Mammary epithelial cell (primary cell): ENCODE measurements around the gene RASA1.

Source experiments
- EZH2 ChIP-seq: IDR thresholded peaks from 2 replicates; pipeline ENCODE4 v1.6.1; 2012; ENCODE audit warnings: low read length, inconsistent platforms, borderline replicate concordance
- TF ChIP-seq, protein P1 (sequence below), 2 donors: IDR thresholded peaks in 1 of 2; conservative IDR thresholded peaks in 1 of 2; 2 replicates each; pipeline ENCODE4 v1.5.1; 2011 to 2012; ENCODE audit warnings: inconsistent platforms in 2 of 2, low read length in 2 of 2, mild to moderate bottlenecking in 2 of 2, control low read depth in 1 of 2, low read depth in 1 of 2; ENCODE audit not compliant: insufficient read depth in 1 of 2; ENCODE audit errors: extremely low read depth in 1 of 2

DNA sequence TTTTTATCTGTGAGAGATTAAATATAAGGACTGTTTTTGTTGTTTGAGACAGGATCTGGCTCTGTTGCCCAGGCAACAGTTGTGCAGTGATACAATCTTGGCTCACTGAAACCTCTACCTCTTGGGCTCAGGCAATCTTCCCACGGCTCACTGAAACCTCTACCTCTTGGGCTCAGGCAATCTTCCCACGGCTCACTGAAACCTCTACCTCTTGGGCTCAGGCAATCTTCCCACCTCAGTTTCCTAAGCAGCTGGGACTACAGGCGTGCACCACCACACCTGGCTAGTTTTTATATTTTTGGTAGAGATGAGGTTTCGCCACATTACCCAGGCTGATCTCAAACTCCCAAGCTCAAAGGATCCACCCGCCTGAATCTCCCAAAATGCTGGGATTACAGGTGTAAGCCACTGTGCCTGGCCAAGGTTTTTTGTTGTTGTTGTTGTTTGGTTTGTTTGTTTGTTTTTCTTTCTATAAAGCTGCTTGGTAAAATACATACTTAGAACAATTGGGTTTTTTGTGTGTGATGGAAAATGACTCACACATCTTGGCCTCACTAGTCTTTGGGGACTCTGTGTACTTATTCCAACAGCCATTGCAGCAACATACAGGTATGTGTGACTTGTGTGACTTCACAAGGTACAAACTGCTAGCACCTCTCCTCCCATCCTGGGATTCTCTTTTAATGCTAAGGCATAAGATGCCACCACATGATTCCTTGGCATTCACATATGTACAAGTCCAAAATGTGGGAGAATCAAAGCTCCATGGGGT is 36.5 kb upstream of the RASA1 start:
- TF ChIP-seq, protein P1, sequence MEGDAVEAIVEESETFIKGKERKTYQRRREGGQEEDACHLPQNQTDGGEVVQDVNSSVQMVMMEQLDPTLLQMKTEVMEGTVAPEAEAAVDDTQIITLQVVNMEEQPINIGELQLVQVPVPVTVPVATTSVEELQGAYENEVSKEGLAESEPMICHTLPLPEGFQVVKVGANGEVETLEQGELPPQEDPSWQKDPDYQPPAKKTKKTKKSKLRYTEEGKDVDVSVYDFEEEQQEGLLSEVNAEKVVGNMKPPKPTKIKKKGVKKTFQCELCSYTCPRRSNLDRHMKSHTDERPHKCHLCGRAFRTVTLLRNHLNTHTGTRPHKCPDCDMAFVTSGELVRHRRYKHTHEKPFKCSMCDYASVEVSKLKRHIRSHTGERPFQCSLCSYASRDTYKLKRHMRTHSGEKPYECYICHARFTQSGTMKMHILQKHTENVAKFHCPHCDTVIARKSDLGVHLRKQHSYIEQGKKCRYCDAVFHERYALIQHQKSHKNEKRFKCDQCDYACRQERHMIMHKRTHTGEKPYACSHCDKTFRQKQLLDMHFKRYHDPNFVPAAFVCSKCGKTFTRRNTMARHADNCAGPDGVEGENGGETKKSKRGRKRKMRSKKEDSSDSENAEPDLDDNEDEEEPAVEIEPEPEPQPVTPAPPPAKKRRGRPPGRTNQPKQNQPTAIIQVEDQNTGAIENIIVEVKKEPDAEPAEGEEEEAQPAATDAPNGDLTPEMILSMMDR (conservative IDR thresholded peaks at IDR 0.05 in 1 of 2, IDR thresholded peaks at IDR 0.05 in 1 of 2; ENCODE audit: extremely low read depth in 1 of 2, insufficient read depth in 1 of 2, low read depth in 1 of 2, low read length in 2 of 2): no peak
- no peak for TF ChIP-seq EZH2
